NCI-H2107 (cell line): ENCODE measurements around the gene NFATC1.

Experiments
- DNase-seq: peaks from one replicate; lab custom pipeline; 2025; lab: John Stamatoyannopoulos, UW

The NFATC1 gene

GRCh38 chr18:79441420-79441819 lies 45.7 kb downstream of the NFATC1 start:
- no peak for DNase-seq

GRCh38 chr18:79442508-79443221 lies 46.9 kb downstream of the NFATC1 start:
- no peak for DNase-seq

- DNase-seq = no peak
Measured at GRCh38 chr18:79445221-79445620, 49.5 kb downstream of the NFATC1 start.

- DNase-seq = no peak
Measured at GRCh38 chr18:79445696-79446561, 50.2 kb downstream of the NFATC1 start.

GRCh38 chr18:79446931-79447330 lies 51.2 kb downstream of the NFATC1 start:
- no peak for DNase-seq

- no peak for DNase-seq
Measured at GRCh38 chr18:79447703-79448367, 52.1 kb downstream of the NFATC1 start.

- DNase-seq = no peak
Measured at GRCh38 chr18:79448621-79449020, 52.9 kb downstream of the NFATC1 start.

- no peak for DNase-seq
Measured at GRCh38 chr18:79449551-79450288, 54.0 kb downstream of the NFATC1 start.

- DNase-seq = no peak
Measured at GRCh38 chr18:79450289-79451080, 54.8 kb downstream of the NFATC1 start.

GRCh38 chr18:79451237-79452125 lies 55.8 kb downstream of the NFATC1 start:
- no peak for DNase-seq

GRCh38 chr18:79452190-79452990 lies 56.7 kb downstream of the NFATC1 start:
- DNase-seq = no peak

- DNase-seq = no peak
Measured at GRCh38 chr18:79452991-79453645, 57.4 kb downstream of the NFATC1 start.

- no peak for DNase-seq
Measured at GRCh38 chr18:79453816-79454735, 58.3 kb downstream of the NFATC1 start.

GRCh38 chr18:79455261-79455660 lies 59.5 kb downstream of the NFATC1 start:
- no peak for DNase-seq

- no peak for DNase-seq
Measured at GRCh38 chr18:79456105-79456980, 60.6 kb downstream of the NFATC1 start.

GRCh38 chr18:79457239-79457638 lies 61.5 kb downstream of the NFATC1 start:
- DNase-seq = no peak

GRCh38 chr18:79457652-79458051 lies 61.9 kb downstream of the NFATC1 start:
- DNase-seq = no peak
